Measurements from ENCODE around the gene CACNA1C. TPM values are rescaled to one million over a fixed set of nuclear protein-coding genes. Genes with fewer than 3 reads are reported as not detected.

The CACNA1C gene
- total and polyA plus RNA-seq, 2 donors (not counting 1 experiment from before 2014, with no cell fraction given), result 7.6 to 11.4 TPM

DNA sequence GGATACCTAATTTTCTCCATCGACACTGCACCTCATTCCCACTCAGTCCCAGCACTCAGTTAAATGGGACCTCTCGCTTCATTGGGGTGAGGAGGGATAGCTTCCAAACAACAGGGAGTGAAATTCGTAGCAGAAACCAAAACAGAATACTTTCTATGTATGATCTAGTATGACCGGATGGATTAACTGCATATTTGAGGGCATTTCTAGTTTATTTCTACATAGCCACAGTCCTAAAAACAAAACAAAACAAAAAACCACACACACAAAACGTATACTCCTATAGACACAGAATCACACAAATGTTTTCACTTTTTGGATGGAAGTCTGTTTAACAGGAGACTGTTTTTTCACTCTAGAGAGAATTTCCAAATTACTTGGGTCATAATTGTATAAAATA lies 434.5 kb downstream of the CACNA1C start:
- Histone ChIP-seq H3K4me2 (ENCODE audit: extremely low read depth, insufficient read depth, low read length) (no peak overlapping the region), H3K36me3 (ENCODE audit: control insufficient read depth, insufficient read depth, low read length) (no peaks in the 10 kb centered on the region), H3K4me1 (ENCODE audit: control insufficient read depth, extremely low read depth, insufficient read depth, low read length) (no peaks in the 10 kb centered on the region), H3K9ac (ENCODE audit: insufficient read depth, low read length) (no peak overlapping the region), H3K9me3 (ENCODE audit: control insufficient read depth, insufficient read depth, low read depth, low read length) (no peaks in the 10 kb centered on the region), H3K4me3 (replicated peaks in 1 of 4; ENCODE audit: control extremely low read depth in 1 of 4, insufficient read depth in 1 of 4, low read depth in 3 of 4, low read length in 4 of 4) (no peak overlapping the region), H3K79me2 (ENCODE audit: control insufficient read depth, insufficient read depth, low read length) (no peaks in the 10 kb centered on the region), H2AFZ (ENCODE audit: low read length) (no peak overlapping the region), H3K27ac (ENCODE audit: insufficient read depth, low read length) (no peak overlapping the region), H3K27me3 (ENCODE audit: control insufficient read depth, insufficient read depth, low read length) (no peaks in the 10 kb centered on the region), H4K20me1 (ENCODE audit: control insufficient read depth, extremely low read depth, insufficient read depth, low read length) (no peaks in the 10 kb centered on the region)
- TF ChIP-seq, protein P1, sequence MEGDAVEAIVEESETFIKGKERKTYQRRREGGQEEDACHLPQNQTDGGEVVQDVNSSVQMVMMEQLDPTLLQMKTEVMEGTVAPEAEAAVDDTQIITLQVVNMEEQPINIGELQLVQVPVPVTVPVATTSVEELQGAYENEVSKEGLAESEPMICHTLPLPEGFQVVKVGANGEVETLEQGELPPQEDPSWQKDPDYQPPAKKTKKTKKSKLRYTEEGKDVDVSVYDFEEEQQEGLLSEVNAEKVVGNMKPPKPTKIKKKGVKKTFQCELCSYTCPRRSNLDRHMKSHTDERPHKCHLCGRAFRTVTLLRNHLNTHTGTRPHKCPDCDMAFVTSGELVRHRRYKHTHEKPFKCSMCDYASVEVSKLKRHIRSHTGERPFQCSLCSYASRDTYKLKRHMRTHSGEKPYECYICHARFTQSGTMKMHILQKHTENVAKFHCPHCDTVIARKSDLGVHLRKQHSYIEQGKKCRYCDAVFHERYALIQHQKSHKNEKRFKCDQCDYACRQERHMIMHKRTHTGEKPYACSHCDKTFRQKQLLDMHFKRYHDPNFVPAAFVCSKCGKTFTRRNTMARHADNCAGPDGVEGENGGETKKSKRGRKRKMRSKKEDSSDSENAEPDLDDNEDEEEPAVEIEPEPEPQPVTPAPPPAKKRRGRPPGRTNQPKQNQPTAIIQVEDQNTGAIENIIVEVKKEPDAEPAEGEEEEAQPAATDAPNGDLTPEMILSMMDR (conservative IDR thresholded peaks at IDR 0.05 in 1 of 2, IDR thresholded peaks at IDR 0.05 in 1 of 2; ENCODE audit: low read depth in 1 of 2, low read length in 2 of 2), result no peak
- no peak for TF ChIP-seq EZH2 (IDR thresholded peaks at IDR 0.05; ENCODE audit: low read length, missing control alignments)
- no peak for DNase-seq (ENCODE audit: low read depth in 2 of 2)

DNA sequence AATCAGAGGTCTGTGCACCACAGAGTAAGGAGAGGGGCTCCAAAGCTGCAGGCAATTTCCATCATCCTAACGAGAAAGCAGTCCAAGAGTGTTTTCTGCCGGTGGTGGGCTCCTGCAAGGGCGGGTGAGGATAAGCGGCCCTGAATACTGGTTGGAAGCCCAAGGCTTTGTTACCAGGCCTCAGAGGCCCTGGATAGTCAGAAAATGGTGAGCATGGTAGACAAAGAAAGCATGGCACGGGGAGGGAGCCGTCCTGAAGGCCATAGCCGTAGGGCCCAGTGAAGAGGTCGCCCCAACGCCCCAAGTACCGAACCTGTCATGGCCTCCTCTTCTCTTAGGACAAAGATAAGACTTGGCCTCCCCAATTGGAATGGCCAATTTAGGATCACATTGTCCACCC lies 435.3 kb downstream of the CACNA1C start:
- Histone ChIP-seq H3K27ac (ENCODE audit: insufficient read depth, low read length) (no peak overlapping the region), H3K27me3 (ENCODE audit: control insufficient read depth, insufficient read depth, low read length) (no peaks in the 10 kb centered on the region), H3K4me3 (replicated peaks in 1 of 4; ENCODE audit: control extremely low read depth in 1 of 4, insufficient read depth in 1 of 4, low read depth in 3 of 4, low read length in 4 of 4) (no peak overlapping the region), H3K4me1 (ENCODE audit: control insufficient read depth, extremely low read depth, insufficient read depth, low read length) (no peaks in the 10 kb centered on the region), H3K36me3 (ENCODE audit: control insufficient read depth, insufficient read depth, low read length) (no peaks in the 10 kb centered on the region), H3K79me2 (ENCODE audit: control insufficient read depth, insufficient read depth, low read length) (no peaks in the 10 kb centered on the region), H3K9ac (ENCODE audit: insufficient read depth, low read length) (no peak overlapping the region), H4K20me1 (ENCODE audit: control insufficient read depth, extremely low read depth, insufficient read depth, low read length) (no peaks in the 10 kb centered on the region), H3K4me2 (ENCODE audit: extremely low read depth, insufficient read depth, low read length) (no peak overlapping the region), H3K9me3 (ENCODE audit: control insufficient read depth, insufficient read depth, low read depth, low read length) (no peaks in the 10 kb centered on the region), H2AFZ (ENCODE audit: low read length) (no peak overlapping the region)
- TF ChIP-seq, protein P1 (conservative IDR thresholded peaks at IDR 0.05 in 1 of 2, IDR thresholded peaks at IDR 0.05 in 1 of 2; ENCODE audit: low read depth in 1 of 2, low read length in 2 of 2), result no peak
- TF ChIP-seq EZH2 (IDR thresholded peaks at IDR 0.05; ENCODE audit: low read length, missing control alignments), result no peak
- DNase-seq (ENCODE audit: low read depth in 2 of 2), result no peak

DNA sequence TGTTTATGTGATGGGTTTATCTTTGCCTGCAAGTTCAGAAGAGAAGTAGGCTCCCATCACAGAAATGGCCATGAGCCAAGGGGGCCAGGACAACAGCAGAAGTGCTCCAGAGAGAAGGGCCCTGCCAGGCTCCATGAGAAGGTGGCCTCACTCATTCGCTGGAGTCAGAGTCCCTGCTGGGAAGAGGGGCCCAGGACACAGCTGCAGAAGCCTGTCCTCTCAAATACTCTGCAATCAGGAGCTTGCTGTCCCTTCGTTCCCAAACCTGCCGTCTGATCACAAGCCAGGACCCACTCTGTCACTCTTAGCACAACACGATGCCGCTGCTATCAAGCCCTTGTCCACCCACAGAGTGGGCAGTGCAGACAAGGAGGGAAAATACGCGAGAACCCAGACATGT lies 435.8 kb downstream of the CACNA1C start:
- H3K36me3 ChIP-seq (ENCODE audit: control insufficient read depth, insufficient read depth, low read length), result no peaks in the 10 kb centered on the region
- H3K9ac ChIP-seq (ENCODE audit: insufficient read depth, low read length), result no peak overlapping the region
- no peak for DNase-seq (ENCODE audit: low read depth in 2 of 2)
- H2AFZ ChIP-seq (ENCODE audit: low read length), result no peak overlapping the region
- TF ChIP-seq, protein P1 (conservative IDR thresholded peaks at IDR 0.05 in 1 of 2, IDR thresholded peaks at IDR 0.05 in 1 of 2; ENCODE audit: low read depth in 1 of 2, low read length in 2 of 2), result no peak
- no peak for TF ChIP-seq EZH2 (IDR thresholded peaks at IDR 0.05; ENCODE audit: low read length, missing control alignments)
- no peak overlapping the region for H3K4me2 ChIP-seq (ENCODE audit: extremely low read depth, insufficient read depth, low read length)
- H3K79me2 ChIP-seq (ENCODE audit: control insufficient read depth, insufficient read depth, low read length), result no peaks in the 10 kb centered on the region
- no peaks in the 10 kb centered on the region for H3K4me1 ChIP-seq (ENCODE audit: control insufficient read depth, extremely low read depth, insufficient read depth, low read length)
- H3K27ac ChIP-seq (ENCODE audit: insufficient read depth, low read length), result no peak overlapping the region
- H4K20me1 ChIP-seq (ENCODE audit: control insufficient read depth, extremely low read depth, insufficient read depth, low read length), result no peaks in the 10 kb centered on the region
- no peaks in the 10 kb centered on the region for H3K9me3 ChIP-seq (ENCODE audit: control insufficient read depth, insufficient read depth, low read depth, low read length)
- no peak overlapping the region for H3K4me3 ChIP-seq (replicated peaks in 1 of 4; ENCODE audit: control extremely low read depth in 1 of 4, insufficient read depth in 1 of 4, low read depth in 3 of 4, low read length in 4 of 4)
- H3K27me3 ChIP-seq (ENCODE audit: control insufficient read depth, insufficient read depth, low read length), result no peaks in the 10 kb centered on the region
